ENCODE measurements around the gene FAM120A.
"Not testable (repeated sequence)": the region's sequence is repeated elsewhere in the genome, so short reads cannot be mapped to it uniquely, and the experiment has no call there.

The FAM120A gene

DNA sequence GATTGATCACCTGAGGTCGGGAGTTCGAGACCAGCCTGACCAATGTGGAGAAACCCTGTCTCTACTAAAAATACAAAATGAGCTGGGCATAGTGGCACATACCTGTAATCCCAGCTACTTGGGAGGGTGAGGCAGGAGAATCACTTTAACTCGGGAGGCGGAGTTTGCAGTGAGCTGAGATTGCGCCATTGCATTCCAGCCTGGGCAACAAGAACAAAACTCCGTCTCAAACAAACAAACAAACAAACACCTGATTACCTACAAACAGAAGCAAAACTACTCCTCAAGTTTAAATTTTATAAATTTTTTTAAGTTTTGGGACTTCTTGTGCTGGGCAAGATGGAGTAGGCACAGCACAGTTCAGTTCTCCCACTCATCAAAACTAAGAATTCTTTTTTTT lies 12.2 kb upstream of the FAM120A start:
- intact Hi-C loops (cut with DNase I); DNase-seq: not testable (repeated sequence)

DNA sequence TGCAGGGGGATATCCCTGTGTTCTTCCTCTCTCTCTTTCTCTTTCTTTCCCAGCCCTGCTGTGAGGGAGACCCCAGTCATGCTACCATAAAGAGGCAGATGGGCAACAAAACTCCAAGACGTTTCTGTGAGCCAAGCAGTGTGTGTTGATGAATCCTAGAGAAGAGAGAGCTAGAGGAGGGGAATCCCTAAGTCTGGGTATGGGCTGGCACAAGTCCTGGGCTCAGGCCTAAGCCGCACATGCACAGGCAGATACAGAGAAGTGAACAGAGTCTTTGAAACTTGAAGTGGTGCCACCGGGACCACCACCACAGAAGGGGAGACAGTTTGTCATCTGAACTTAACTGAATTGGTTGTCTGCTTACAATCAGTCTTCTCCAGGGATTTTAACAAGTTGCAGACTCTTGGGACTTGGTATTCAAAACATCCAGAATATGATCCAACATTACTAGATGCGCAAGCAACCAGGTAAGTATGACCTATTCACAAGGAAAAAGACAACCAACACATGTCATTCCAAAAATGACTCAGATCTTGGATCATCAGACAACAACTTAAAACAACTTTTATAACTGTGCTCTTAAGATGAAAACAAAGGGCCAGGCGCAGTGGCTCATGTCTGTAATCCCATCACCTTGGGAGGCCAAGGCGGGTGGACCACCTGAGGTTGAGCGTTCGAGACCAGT lies 10.4 kb upstream of the FAM120A start:
- DNase-seq = no peak
- intact Hi-C loops (cut with DNase I) = no loop called here

DNA sequence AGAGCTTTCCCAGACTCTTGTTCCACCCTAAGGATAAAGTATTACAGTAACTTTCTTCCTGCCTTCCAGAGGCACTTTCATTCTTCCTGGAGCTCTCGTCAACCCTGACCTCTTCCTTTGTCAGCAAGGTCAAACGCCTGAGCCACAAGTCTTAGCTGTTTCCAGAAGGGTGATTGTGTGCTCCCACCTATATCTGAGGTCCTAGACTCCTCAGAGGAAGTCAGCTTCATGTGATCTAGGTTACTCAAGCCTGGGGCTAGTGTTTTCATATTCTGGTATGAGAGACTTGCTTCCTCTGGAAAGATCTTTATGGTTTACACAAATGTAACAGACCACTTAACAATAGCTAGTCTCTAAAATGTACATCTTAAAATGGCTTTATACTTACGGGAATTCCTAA lies 5.4 kb upstream of the FAM120A start:
- DNase-seq = no peak
- intact Hi-C loops (cut with DNase I) = no loop called here

DNA sequence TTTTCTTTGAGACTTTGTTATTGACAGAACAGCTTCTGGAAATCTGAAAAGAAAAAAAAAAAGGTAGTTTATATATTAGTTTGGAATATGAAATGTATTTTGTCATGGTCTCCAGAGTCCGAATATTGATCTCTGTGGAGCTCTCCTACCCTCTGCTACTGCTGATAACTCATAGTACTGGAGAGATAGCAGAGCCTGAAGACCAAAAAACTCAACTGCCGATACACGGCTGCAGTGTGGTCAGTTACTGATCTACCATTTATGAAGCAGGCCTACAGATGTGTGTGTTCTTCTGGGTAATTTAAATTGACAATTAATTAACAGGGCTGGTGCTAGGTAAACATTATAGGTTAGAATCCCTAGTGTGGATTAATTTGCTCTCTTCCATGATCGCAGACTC lies 3.8 kb upstream of the FAM120A start:
- intact Hi-C loops (cut with DNase I) = no loop called here
- DNase-seq = no peak

DNA sequence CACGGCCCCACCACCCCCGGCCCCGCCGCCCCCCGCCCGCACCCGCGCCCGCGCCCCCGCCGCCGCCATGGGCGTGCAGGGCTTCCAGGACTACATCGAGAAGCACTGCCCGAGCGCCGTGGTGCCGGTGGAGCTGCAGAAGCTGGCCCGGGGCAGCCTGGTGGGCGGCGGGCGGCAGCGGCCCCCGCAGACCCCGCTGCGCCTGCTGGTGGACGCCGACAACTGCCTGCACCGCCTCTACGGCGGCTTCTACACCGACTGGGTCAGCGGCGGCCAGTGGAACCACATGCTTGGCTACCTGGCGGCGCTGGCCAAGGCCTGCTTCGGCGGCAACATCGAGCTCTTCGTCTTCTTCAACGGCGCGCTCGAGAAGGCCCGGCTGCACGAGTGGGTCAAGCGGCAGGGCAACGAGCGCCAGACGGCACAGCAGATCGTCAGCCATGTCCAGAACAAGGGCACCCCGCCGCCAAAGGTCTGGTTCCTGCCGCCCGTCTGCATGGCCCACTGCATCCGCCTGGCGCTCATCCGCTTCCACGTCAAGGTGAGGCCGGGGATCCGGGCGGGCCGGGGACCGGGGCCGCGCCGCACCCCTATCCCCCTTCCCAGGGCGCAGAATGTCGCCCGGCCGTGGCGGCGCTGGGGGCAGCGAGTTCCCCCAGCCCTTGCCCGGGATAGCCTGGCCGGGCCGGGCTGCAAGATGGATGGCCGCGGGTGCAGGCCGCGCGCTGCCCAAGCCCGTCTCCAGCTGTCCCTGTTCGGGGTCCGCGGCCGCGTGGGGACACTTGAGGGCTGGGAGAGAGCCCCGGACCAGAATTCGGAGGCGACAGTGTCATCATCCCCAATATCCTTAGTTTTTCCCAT lies 594 bp downstream of the FAM120A start:
- DNase-seq = peak in 39 of 42 donors; percentile 21 to 74 (median 50)
- intact Hi-C loops (cut with DNase I) = loop anchor here (2.0 to 5.0 kb wide), 2 partner anchors 115 to 355 kb away; partner anchors contain the start of gene CARD19

DNA sequence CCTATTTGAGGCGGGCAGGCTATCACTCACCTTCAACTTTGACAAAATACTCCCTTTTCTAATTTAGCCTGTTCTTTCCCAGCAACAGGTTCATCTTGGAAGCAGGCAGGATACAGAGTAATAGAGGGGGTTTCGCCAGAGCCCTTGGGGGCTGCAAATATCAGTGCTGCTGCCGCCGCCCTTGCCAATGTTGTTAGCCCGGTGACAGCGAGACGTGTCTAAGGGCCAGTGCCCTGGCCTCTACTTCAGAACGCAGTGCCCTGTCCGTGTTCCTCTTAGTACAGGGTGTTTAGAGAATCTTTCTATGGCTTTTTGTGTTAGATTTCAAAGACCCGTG lies 1.2 kb downstream of the FAM120A start:
- peak in 25 of 42 donors; percentile 9 to 58 (median 26) for DNase-seq
- intact Hi-C loops (cut with DNase I) = loop anchor here (2.0 to 5.0 kb wide), 2 partner anchors 114 to 355 kb away; partner anchors contain the start of gene CARD19

DNA sequence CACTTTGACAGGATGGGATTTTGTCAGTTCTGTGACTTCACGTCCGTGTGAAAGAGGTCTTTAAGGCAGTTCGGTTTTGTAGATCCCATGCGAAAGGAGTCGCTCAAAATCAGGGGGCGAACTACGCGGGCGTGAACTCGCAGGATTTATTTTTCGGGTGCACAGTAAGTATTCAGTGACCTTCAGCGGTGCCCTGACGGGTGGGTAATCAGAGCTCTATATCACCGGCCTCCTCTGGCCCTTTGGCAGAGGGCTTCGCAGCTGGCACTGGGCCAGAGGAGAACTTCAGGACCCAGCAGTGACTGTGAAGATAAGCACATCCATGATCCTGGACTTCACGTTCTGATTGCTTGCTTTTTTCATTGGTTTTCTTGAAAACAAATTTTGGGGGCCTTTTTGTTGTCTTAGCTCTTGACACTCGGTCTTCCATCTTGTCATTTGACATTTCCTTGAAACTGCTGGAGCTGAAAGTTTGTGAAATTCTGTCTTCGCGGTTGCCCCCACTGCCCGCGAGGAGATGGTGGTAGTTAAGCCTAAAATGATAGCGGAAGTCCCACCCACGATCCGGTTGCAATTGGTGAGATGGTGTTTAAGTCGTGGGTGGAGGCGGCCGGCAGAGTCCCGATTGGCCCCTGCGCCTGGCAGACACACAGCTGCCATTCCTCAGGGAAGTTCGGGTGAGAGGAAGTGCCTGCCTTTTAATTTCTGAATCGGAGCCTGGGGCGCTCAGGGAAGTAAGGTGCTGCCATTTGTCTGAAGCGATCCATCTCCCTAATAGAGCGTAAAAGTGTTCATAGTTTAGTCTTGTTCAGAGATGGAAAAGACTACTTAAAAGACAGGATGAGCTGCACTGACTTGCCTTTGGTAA lies 1.8 kb downstream of the FAM120A start, which contains the start of gene FAM120AOS:
FAM120AOS (minus strand) TSS at position 535 of the 868 bp plus-strand sequence. CDS start 872 bp downstream, outside the sequence.
- DNase-seq = peak; percentile 91 to 98 (median 96)
- intact Hi-C loops (cut with DNase I) = loop anchor here (2.0 to 5.0 kb wide), 2 partner anchors 114 to 356 kb away; partner anchors contain the start of gene CARD19

DNA sequence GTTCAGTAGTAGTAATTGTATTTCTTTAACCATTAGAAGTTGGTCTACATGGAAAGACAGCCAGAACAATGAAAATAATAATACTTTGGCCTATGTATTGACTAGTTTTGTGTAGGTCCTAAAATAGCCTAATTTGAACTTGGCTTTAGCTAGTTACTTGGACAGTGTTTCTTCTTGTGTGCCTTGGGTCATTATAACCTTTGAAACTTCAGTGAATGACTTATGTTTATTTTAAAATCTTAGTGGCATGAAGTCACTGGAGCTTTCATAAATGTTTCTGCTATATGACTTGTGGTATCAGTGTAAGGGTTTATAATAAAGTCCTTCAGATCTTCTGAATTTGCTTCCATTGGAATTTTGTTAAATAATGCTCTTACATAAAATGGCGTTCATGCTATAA lies 4.5 kb downstream of the FAM120A start:
- DNase-seq = no peak
- intact Hi-C loops (cut with DNase I) = no loop called here

DNA sequence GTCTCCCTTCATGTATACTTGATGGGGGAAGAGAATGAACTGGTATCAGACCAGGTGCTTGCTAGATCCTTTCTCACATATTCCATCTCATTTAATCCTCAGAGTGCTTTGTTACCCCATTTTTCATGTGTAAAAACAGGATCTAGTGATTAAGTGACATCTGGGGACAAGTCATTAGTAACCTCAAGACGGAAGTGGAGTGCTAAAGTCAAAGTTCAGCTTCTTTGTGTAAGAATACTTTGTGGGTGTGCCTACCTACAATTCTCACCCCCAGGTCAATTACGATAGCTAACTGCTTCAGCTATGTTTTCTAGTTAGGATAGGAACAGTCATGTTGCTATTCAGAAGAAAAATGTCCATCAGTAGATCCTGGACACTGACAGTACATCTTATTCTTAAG lies 5.0 kb downstream of the FAM120A start:
- intact Hi-C loops (cut with DNase I) = no loop called here
- DNase-seq = no peak

DNA sequence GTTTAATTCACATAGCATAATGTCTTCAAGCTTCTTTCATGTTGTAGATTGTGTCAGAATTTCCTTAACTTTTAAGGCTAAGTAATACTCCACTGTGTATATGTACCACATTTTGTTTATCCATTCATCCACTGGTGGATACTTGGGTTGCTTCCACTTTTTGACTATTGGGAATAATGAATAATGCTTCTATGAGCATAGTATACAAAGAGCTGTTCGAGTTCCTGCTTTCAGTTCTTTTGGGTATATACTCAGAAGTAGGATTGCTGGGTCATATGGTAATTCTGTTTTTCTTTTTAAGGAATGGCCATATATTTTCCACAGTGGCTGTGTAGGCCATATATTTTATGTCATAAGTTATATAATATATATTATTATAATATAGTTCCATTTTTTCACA lies 5.5 kb downstream of the FAM120A start:
- DNase-seq = no peak
- intact Hi-C loops (cut with DNase I) = no loop called here

DNA sequence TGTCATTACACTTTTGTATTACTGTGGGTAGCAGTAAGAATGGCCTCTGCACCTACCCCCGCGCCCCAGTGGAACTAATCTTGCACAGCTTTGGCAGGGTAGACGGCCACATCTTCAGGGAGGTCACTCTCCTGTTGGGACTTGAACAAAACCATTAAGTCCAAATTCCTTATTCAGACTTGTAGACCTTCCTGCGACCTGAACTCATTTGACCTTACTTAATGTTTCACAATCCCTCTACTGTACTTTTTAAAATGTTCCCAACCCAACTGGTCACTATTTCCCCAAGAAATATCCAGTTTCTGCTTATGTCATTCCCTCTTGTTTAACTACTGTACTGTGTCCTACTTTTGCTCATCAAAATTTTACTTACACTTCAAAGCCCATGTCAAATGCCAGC lies 7.2 kb downstream of the FAM120A start:
- intact Hi-C loops (cut with DNase I) = no loop called here
- no peak for DNase-seq

DNA sequence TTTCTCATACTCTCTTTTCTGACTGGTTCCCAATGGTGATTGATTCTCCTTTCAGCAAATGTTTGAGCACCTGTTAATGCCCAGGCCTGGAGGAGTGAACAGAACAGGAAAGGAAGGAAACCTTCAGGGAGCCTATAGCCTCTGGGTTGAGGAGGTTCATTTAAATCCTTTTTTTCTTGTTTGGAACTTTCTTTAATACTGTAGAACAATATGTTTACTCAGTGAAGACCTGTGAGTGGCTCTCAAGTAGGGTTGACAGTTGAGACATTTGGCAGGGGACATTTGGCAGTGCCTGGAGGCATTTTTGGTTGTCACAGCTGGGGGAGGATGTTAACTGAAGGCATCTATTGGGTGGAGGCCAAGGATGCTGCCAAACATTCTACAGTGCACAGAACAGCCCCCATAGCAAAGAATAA lies 8.0 kb downstream of the FAM120A start:
- DNase-seq = no peak
- intact Hi-C loops (cut with DNase I) = no loop called here

DNA sequence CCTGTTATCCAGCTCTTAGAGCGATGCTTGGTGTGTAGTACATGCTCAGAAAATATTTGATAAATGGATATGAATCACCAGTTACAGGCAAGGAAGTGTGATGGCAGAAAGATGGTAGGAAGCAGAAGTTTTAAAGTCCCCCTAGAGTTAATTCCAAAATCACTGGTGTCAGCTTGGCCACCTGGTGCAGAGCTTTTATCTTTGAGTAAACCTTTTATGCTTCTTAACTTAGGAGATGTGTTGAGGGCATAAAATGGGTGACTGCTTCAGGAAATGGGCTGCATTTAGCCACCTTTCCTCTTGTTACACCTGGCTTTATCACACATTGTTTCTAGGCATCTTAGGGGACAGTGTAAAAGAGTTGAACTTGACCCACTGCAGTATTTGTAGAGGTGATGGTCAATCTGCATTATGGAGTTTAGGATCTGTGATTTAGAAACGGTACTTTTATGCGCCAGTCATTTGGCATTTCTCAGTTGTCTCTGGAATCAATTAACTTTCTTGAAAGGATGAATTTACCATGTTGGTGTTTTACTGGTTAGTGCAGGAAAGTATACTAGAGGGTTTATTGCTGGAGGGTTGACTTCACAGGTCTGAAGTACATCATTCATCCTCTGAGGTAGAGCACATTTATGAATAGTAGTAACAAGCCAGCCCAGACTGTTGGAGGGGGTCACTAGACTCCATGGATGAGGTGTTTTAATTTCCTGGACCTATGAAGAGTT lies 9.4 kb downstream of the FAM120A start:
- DNase-seq = no peak

DNA sequence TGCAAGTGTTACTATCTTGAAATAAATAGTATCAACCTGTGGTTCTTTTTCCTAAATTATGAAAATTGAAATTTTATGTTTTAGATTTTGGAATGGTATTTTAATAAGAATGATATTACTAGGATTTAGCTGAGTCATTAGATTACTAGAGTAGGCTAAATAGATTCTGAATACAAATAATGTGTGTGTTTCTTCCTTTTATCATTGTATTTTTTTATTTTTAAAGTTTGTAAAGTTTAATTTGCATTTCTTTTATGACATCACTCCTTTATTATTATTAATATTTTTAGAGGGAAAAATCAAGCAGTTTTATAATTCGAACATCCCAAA lies 9.9 kb downstream of the FAM120A start:
- intact Hi-C loops (cut with DNase I) = no loop called here
- DNase-seq = no peak

More for the DNA sequence above, 9.4 kb downstream of the FAM120A start:
- intact Hi-C loops (cut with DNase I) = no loop called here

DNA sequence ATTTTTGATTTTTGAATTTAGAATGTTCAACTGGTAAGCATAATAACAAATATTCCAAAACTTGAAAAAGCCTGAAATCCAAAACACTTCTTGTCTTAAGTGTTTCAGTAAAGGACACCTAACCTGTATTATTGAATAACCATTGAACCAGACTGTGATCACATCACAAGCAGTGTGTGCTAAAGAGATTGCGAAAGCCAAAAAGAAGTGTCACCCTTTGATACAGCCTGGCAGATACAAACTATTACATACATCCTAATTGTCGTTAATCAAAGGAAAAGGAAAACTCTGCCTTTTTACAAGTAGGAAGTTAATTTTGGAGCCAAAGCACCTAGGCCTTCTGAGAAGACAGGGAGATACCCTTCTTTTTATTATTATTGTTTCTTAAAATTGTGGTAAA lies 10.3 kb downstream of the FAM120A start:
- DNase-seq = no peak
- intact Hi-C loops (cut with DNase I) = no loop called here

DNA sequence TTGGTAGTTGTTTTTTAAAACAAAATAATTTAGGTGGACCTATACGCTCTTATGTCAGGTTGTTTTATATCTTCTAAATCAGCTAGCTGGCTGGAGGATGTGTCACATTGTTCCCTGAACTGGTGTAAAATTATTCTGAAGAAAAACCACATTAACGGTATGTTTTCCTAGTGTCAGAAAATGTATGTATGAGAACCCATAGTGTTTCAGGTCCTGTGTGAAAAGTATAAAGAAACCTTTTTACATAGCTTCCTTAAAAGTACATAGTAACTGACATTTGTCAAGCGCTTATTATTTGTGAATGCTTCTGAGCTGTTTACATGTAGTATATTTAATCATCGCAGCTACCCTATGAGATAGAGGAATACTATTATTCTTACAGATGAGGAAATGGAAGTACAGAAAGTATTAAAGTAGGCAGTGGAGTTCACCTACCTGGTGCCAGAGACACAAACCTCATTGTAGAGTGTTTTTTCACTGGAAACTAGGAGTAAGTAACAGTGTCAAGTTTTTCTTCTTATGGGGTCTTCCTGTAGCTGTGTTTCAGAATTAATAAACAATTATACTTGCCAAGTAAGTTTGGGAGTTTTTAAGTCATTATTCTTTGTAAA lies 12.3 kb downstream of the FAM120A start:
- no peak for DNase-seq
- intact Hi-C loops (cut with DNase I) = no loop called here

DNA sequence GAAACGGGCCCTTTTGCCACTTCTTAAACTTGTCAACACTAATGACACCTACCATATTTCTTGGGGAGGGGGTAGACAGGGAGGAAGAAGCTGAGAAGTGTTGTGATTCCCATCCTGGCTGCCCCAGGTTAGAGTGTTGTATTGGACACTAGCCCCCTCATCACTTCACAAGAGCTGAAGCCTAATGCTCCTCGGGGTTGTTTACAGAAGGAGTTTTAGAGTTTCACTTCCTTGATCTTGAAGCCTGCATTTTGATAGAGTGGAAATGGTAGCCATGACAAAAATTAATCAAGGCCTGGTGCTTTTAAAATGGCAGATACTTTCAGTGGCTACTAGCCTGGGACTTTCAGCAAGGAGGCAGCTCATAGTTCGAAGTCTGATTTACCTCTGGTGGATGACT lies 12.9 kb downstream of the FAM120A start:
- DNase-seq = no peak

DNA sequence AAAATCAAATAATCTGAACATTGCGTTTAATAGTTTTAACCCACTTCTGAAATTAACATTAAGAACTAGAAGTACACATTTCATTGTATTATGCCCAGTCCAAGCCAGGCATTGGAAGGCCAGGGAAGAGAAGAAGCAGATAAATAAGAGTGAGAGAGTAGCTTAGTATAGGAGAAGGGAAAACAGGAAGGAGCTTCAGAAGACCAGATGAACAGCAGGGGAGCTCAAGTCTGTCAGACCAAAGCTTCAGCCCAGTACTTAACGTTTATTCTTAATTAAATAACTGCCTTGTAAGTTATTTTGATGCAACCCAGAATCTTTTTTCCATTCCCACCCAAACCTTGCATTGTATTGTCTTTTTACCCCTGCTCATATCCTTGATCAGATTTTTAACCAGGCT lies 13.4 kb downstream of the FAM120A start:
- intact Hi-C loops (cut with DNase I) = no loop called here
- no peak for DNase-seq

More for the DNA sequence above, 12.9 kb downstream of the FAM120A start:
- intact Hi-C loops (cut with DNase I) = no loop called here
